Mucosa of rectum (tissue), 2 donors: ENCODE results near the gene HSPA6.
"Not testable (repeated sequence)": the region's sequence is repeated elsewhere in the genome, so short reads cannot be mapped to it uniquely, and the experiment has no call there.

Experiments
- H3K27ac ChIP-seq, 2 donors: one replicate each; pipeline ENCODE4 v1.7.0; 2013; ENCODE audit warnings: inconsistent platforms in 2 of 2, low read depth in 2 of 2, low read length in 2 of 2
- H3K27me3 ChIP-seq, 2 donors: one replicate each; pipeline ENCODE4 v1.7.0; 2013; ENCODE audit warnings: low read length in 2 of 2; ENCODE audit not compliant: control insufficient read depth in 2 of 2, insufficient read depth in 2 of 2
- H3K36me3 ChIP-seq, 2 donors: one replicate each; pipeline ENCODE4 v1.7.0; 2013; ENCODE audit warnings: low read length in 2 of 2; ENCODE audit not compliant: control insufficient read depth in 2 of 2, insufficient read depth in 2 of 2
- H3K4me1 ChIP-seq, 2 donors: one replicate each; pipeline ENCODE4 v1.7.0; 2013; ENCODE audit warnings: low read length in 2 of 2, mild to moderate bottlenecking in 1 of 2; ENCODE audit not compliant: control insufficient read depth in 2 of 2, insufficient read depth in 2 of 2
- H3K4me3 ChIP-seq, 2 donors: one replicate each; pipeline ENCODE4 v1.7.0; 2013; ENCODE audit warnings: low read length in 2 of 2
- H3K9ac ChIP-seq, 2 donors: one replicate each; pipeline ENCODE4 v1.7.0; 2013; ENCODE audit warnings: low read length in 2 of 2, low read depth in 1 of 2, mild to moderate bottlenecking in 1 of 2
- H3K9me3 ChIP-seq, 2 donors: one replicate each; pipeline ENCODE4 v1.7.0; 2013; ENCODE audit warnings: low read length in 2 of 2; ENCODE audit not compliant: control insufficient read depth in 2 of 2
- donor health status: healthy.
- donor health status: Normal muscosa, but diverticular disease.

The HSPA6 gene

GRCh38 chr1:161562441-161562840, 38.1 kb downstream of the HSPA6 start:
- not testable (repeated sequence) for H3K9ac ChIP-seq, H3K4me3 ChIP-seq, H3K27ac ChIP-seq, H3K4me1 ChIP-seq, H3K36me3 ChIP-seq, H3K9me3 ChIP-seq, H3K27me3 ChIP-seq

- H3K4me1 ChIP-seq, H3K4me3 ChIP-seq, H3K9ac ChIP-seq, H3K9me3 ChIP-seq, H3K27ac ChIP-seq, H3K27me3 ChIP-seq, H3K36me3 ChIP-seq: not testable (repeated sequence)
These were observed 39.2 kb downstream of the HSPA6 start for GRCh38 chr1:161563522-161563921.

GRCh38 chr1:161566602-161566960, 42.2 kb downstream of the HSPA6 start:
- not testable (repeated sequence) for H3K36me3 ChIP-seq, H3K9ac ChIP-seq, H3K27me3 ChIP-seq, H3K27ac ChIP-seq, H3K4me3 ChIP-seq, H3K4me1 ChIP-seq, H3K9me3 ChIP-seq

- not testable (repeated sequence) for H3K9me3 ChIP-seq, H3K27ac ChIP-seq, H3K4me1 ChIP-seq, H3K27me3 ChIP-seq, H3K9ac ChIP-seq, H3K36me3 ChIP-seq, H3K4me3 ChIP-seq
These were observed 47.4 kb downstream of the HSPA6 start for GRCh38 chr1:161571703-161572102.
